NCI-H345 treated with DMSO at 0.1 percent for 48 hours (cell line): ENCODE results near the gene TICRR.
"Not testable (repeated sequence)": the region's sequence is repeated elsewhere in the genome, so short reads cannot be mapped to it uniquely, and the experiment has no call there.

Experiments
- DNase-seq: peaks from one replicate; lab custom pipeline; 2025; ENCODE audit not compliant: unreplicated experiment; lab: John Stamatoyannopoulos, UW

TICRR gene

DNA sequence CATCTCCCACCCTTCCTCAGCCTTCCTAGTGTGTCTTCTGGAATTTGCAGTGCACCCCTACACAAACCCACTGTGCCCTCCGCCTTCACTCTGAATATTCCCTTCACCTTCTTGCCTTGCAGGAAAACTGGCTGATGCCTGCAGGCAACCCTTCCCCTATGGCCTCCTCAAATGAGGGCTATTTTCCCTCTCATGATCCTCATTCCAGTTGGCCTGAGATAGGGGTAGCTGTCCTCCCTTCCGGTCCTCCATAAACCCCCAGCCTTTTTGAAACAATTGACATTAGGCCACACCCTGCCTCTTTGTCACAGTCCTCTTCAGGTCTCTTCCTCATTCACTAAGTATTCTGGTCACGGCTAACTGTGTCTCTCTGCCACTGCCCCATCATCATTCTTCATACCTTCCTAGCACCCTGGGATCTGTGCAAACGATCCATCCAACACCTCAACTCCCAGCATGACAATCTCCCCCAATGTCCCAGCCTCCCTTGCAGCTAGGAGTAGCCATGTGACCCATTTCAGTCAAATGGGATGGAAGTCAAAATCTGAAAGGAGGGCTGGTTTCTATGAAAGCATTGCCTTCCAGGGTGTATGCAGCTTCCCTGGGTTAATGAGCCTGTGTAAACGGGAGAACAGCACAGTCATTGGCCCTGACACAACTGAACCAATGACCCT is 8.5 kb upstream of the TICRR start:
- no peak for DNase-seq

DNA sequence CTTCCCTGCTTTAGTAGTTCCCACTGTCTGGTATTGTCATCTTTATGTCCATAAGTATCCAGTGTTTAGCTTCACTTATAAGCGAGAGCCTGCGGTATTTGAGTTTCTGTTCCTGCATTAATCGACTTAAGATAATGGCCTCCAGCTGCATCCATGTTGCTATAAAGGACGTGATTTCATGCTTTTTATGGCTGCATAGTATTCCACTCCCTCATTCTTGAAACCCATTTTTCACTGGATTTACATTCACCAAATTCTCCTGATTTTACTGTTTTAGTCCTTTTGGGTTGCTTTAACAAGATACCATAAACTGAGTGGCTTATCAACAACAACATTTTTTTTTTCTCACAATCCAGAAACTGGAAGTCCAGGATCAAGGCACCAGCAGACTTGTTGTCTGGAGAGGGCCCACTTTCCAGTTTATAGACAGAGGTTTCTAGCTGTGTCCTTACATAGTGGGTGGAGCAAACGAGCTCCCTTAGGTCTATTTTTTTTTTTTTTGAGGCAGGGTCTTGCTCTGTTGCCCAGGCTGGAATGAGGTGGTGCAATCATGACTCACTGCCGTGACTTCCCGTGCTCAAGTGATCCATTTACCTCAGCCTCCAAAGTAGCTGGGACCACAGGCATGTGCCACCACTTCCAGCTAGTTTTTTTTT is 6.1 kb upstream of the TICRR start:
- no peak for DNase-seq

DNA sequence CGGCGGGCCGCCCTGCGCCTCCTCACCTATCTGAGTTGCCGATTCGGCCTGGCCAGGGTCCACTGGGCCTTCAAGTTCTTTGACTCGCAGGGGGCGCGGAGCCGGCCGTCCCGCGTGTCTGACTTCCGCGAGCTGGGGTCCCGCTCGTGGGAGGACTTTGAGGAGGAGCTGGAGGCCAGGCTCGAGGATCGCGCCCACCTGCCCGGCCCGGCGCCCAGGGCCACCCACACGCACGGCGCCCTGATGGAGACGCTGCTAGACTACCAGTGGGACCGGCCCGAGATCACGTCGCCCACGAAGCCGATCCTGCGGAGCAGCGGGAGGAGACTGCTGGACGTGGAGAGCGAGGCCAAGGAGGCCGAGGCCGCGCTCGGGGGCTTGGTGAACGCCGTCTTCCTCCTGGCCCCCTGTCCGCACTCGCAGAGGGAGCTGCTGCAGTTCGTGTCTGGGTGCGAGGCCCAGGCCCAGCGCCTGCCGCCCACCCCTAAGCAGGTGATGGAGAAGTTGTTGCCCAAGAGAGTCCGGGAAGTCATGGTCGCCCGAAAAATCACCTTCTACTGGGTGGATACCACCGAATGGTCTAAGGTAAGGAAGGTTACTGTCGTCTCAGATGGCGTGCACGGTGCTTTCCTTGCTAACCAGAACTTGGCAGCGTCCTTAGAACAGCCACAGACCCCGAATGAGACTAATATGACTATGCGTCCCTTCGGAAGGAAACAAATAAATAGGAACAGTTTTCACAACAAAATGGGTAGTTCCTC is 567 bp downstream of the TICRR start:
- DNase-seq: no peak

- DNase-seq: no peak
Observed at GRCh38 chr15:89576417-89576773, 1.1 kb downstream of the TICRR start.

GRCh38 chr15:89577776-89578115 is 2.5 kb downstream of the TICRR start:
- DNase-seq: no peak

DNA sequence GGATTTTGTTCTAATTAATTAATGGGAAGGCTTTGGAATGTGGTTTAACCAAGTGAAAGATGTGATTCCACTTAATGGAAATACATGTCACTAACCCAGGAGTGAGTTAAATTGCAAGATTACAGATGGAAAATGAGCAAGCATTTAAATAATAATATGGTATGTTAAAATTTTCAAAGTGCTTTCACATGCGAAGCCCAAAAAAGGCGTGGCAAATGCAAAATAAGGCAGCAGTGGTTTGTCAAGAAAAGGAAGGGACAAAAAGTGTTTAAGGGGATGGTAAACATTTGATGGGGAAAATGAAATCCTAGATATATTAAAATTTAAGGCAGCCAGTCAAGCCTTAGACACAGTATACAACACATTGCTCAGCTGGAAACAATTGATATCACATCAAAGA is 2.9 kb downstream of the TICRR start:
- DNase-seq: no peak

DNA sequence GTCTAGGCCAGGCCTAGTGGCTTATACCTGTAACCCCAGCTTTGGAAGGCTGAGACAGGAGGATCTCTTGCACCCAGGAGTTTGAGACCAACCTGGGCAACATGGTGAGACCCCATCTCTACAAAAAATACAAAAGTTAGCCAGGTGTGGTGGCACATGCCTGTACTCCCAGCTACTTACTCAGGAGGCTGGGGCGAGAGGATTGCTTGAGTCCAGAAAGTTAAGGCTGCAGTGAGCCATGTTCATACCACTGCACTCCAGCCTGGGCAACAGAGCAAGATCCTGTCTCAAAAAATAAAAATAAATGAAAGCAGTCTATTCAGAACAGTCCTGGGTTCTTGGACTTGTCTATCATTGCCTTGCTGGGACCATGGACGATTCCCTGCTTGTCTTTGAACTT is 5.5 kb downstream of the TICRR start:
- not testable (repeated sequence) for DNase-seq

DNA sequence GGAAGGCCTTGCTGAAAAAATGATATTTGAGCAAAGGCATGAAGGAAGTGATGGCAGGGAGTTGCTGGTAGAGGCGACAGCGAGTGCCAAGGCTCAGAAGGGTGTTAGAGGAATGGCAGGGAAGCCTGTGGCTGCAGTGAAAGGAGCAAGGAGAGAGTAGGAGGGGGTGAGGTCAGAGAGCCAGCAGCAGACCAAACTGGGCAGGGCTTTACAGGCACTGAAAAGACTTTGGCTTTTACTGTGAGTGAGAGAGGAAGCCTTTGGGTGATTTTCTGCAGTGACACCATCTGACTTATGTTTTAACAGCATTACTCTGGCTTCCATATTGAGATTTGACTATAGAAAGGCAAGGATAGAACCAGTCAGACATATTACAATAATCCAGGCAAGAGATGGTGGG is 11.4 kb downstream of the TICRR start:
- DNase-seq: no peak

- no peak for DNase-seq
Observed at GRCh38 chr15:89587955-89588354, 12.7 kb downstream of the TICRR start.

DNA sequence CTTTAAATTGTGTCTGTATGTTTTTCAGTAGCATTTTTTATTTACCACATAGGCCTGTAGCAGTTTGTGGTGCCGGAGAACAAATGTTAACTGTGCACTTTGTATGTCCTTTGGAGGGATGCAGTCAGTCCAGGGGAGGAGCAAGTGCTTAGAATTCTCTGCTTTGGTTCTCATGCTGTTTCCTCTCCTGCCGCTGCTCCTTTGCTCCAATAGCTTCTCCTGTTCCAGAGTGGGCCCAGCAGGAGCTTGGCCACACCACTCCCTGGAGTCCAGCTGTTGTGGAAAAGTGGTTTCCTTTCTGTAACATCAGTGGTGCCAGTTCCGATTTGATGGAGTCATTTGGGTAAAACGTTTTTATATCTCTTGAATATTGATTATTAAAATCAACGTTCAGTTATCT is 16.6 kb downstream of the TICRR start:
- no peak for DNase-seq

DNA sequence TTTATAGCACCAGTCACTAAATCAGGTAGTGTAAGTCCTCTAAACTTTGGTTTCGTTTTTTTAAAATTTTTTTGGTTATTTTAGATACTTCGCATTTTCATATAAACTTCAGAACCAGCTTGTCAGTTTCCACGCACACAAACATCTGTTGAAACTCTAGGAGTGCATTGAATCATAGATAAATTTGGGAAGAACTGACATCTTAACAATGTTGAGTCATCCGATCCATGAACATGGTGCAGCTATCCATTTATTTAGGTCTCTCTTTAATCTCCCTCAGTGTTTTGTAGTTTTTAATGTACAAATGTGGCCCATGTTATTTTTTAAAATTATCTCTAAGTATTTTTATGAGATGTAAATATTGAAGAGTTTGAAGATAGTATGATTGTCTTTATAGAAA is 17.7 kb downstream of the TICRR start:
- DNase-seq: no peak

DNA sequence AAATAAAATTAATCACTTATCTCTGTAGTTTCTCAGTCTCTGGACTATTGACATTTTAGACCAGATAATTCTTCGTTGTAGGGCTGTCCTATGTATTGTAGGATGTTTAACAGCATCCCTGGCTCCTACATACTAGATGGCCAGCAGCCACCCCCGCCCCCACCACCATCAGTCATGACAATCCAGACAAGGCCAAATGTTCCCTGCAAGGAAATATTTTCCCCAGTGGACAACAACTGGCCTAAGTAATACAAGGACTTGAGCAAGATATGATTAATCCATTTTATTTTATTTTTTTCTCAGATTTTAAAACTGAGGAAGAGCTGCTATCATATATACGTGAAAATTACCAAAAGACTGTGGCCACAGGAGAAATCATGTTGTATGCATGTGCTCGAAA is 23.8 kb downstream of the TICRR start:
- no peak for DNase-seq

DNA sequence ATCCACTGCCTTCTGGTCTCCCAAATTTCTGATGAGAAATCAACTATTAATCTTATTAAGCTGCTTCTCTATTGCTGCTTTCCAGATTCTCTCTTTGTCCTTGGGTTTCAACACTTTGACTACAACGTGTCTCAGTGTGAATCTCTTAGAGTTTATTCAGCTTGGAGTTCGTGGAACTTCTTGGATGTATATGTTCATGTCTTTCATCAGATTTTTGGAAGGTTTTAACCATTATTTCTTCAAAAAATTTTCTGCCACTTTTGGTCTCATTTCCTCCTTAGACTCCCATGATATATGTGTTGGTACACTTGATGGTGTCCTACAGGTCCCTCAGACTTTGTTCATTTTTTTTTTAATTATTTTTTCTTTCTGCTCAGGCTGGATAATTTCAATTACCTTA is 36.0 kb downstream of the TICRR start:
- DNase-seq: no peak

- DNase-seq: no peak
Observed at GRCh38 chr15:89613031-89613430, 37.8 kb downstream of the TICRR start.

DNA sequence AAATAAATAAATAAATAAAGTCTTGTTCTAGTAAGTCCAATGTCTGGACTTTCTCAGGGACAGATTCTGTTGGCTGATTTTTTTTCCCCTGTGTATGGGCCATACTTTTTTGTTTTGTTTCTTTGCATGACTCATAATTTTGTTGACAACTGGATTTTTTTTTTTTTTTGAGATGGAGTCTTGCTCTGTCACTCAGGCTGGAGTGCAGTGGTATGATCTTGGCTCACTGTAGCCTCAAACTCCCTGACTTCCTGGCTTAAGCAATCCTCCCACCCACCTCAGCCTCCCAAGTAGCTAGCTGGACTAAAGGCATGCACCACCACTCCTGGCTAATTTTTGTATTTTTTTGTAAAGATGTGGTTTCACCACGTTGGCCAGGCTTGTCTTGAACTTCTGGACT is 38.9 kb downstream of the TICRR start:
- no peak for DNase-seq

GRCh38 chr15:89615135-89615534 is 39.9 kb downstream of the TICRR start:
- no peak for DNase-seq

DNA sequence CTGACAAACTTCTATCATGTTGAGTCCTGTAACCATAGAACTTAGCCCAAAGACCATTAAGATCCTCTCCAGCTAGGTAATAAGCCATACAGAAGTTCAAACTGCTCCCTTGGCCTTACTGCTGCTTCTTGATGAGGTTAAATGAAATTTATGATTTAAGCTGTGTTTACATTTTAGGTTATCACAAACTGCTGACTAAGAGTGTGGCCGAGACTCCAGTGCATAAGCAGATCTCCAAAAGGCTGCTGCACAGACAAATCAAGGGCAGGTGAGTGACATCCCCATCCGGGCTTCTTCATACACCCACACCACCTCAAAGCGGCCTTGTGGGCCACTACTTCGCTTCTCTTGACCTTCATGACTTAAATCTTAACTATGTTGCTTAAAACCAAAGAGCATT is 41.0 kb downstream of the TICRR start:
- no peak for DNase-seq

- DNase-seq: no peak
Observed at GRCh38 chr15:89621547-89621946, 46.3 kb downstream of the TICRR start.

GRCh38 chr15:89623165-89623564 is 47.9 kb downstream of the TICRR start:
- DNase-seq: no peak

GRCh38 chr15:89625716-89626115 is 50.4 kb downstream of the TICRR start:
- no peak for DNase-seq

- no peak for DNase-seq
Observed at GRCh38 chr15:89627256-89627970, 52.1 kb downstream of the TICRR start.

DNA sequence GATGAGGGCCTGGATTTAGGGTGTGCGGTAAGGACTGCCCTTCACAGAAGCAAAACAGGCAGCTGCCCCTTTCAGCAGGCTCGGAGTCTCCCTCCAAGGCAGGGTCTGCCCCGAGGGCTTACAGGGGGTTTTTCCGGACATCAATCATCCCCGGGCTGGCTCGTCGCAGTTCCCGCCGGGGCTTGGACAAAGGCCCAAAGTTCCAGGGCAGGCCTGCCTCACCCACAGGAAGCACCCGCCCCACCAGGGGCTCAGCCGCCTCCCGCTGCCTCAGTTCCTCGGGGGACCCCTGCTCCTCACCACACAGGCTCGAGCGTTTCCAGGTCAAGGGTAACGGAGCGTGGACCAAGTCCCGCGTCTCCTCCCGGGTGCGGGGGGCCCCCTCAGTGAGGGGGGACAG is 53.0 kb downstream of the TICRR start:
- no peak for DNase-seq
